A673 (cell line): ENCODE measurements around the gene VBP1. TPM values are rescaled to one million over a fixed set of nuclear protein-coding genes. Genes with fewer than 3 reads are reported as not detected.

ENCODE experiments used
- BruUV-seq: library from RNA; stranded (reverse); fragments of 400-500 nt; replicated peaks from 2 replicates; lab custom pipeline; 2021; lab: Mats Ljungman, UMichigan
- CTCF ChIA-PET: fragments of 300-600 bp; sonication (Branson Sonifier 250); formaldehyde crosslinking; loops from one replicate; lab custom pipeline; 2022; ENCODE audit warnings: antibody characterized with exemption; lab: Charles Lee
- POLR2A ChIA-PET: fragments of 300-600 bp; sonication (Branson Sonifier 250); formaldehyde crosslinking; loops from one replicate; lab custom pipeline; 2022; ENCODE audit warnings: antibody characterized with exemption; ENCODE audit not compliant: low non-redundant PET; lab: Charles Lee
- DNase-seq: peaks from one replicate; pipeline ENCODE4 v3.0.0-alpha.2; 2015; ENCODE audit warnings: low spot score
- H3K27ac ChIP-seq: fragments of 200-600 bp; sonication (generic); 2 replicates; pipeline ENCODE4 v1.5.1; 2016; ENCODE audit warnings: mixed run types, low read depth, mild to moderate bottlenecking, mixed read lengths, antibody characterized with exemption, low read length; ENCODE audit not compliant: poor library complexity, severe bottlenecking
- H3K27me3 ChIP-seq: fragments of 200-600 bp; sonication (generic); replicated peaks from 2 replicates; pipeline ENCODE4 v1.6.1; 2017; ENCODE audit warnings: mixed run types, low read depth, mild to moderate bottlenecking, mixed read lengths, antibody characterized with exemption, low read length; ENCODE audit not compliant: insufficient read depth, poor library complexity
- H3K36me3 ChIP-seq: fragments of 200-600 bp; sonication (generic); 2 replicates; pipeline ENCODE4 v1.6.1; 2016; ENCODE audit warnings: mixed run types, mild to moderate bottlenecking, mixed read lengths, antibody characterized with exemption, low read length; ENCODE audit not compliant: insufficient read depth, poor library complexity, severe bottlenecking
- H3K4me1 ChIP-seq: fragments of 200-600 bp; sonication (generic); 2 replicates; pipeline ENCODE4 v1.6.1; 2017; ENCODE audit warnings: mixed run types, mild to moderate bottlenecking, mixed read lengths, antibody characterized with exemption, low read length; ENCODE audit not compliant: insufficient read depth, poor library complexity, severe bottlenecking
- H3K4me3 ChIP-seq: fragments of 200-600 bp; sonication (generic); 2 replicates; pipeline ENCODE4 v1.5.1; 2016; ENCODE audit warnings: low read depth, mixed run types, mild to moderate bottlenecking, mixed read lengths, low read length; ENCODE audit not compliant: poor library complexity, severe bottlenecking
- H3K9me3 ChIP-seq: fragments of 200-600 bp; sonication (generic); 2 replicates; pipeline ENCODE4 v1.6.1; 2016; ENCODE audit warnings: mixed run types, low read depth, mild to moderate bottlenecking, mixed read lengths, antibody characterized with exemption, low read length; ENCODE audit not compliant: poor library complexity, severe bottlenecking
- EZH2 ChIP-seq: fragments of 200-600 bp; sonication (generic); IDR thresholded peaks from 2 replicates; pipeline ENCODE4 v1.6.1; 2017; ENCODE audit warnings: borderline replicate concordance, low read depth, mild to moderate bottlenecking, mixed read lengths, antibody characterized with exemption, low read length; ENCODE audit not compliant: poor library complexity, severe bottlenecking
- intact Hi-C: fragments of 100-400 bp; cut with micrococcal nuclease; formaldehyde crosslinking; loops from one replicate; pipeline ENCODE4 v1.10.0; 2022; ENCODE audit not compliant: unreplicated experiment
- total RNA-seq: library from RNA; stranded (reverse); gene quantifications from 2 replicates; pipeline ENCODE4 v1.2.3, GENCODE V29; 2021
- TF ChIP-seq, protein P1 (sequence below): fragments of 300-800, 200-600 bp; sonication (generic); conservative IDR thresholded peaks from 2 replicates; pipeline ENCODE4 v1.5.1; 2017; ENCODE audit warnings: low read depth, mild to moderate bottlenecking, antibody characterized with exemption, low read length, moderate library complexity, mixed read lengths

The VBP1 gene
- total RNA-seq, 1 experiment from 2014 or later = 119 TPM

DNA sequence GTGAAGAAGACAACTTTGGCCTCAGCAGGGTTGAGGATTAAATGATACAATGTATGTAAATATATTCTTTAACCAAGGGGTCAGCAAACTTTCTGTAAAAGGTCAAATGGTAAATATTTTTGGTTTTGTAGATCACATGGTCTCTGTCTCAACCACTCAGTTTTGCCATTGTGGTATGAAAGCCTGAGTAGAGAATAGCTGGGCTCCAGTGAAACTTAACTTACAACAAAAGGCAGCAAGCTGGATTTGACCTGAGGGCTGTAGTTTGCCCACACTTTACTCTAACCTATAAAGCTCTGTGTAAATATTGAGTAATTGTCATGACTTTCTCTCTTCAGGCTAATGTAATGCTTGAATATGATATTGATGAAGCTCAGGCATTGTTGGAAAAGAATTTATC lies 19.6 kb downstream of the VBP1 start:
- TF ChIP-seq, protein P1, sequence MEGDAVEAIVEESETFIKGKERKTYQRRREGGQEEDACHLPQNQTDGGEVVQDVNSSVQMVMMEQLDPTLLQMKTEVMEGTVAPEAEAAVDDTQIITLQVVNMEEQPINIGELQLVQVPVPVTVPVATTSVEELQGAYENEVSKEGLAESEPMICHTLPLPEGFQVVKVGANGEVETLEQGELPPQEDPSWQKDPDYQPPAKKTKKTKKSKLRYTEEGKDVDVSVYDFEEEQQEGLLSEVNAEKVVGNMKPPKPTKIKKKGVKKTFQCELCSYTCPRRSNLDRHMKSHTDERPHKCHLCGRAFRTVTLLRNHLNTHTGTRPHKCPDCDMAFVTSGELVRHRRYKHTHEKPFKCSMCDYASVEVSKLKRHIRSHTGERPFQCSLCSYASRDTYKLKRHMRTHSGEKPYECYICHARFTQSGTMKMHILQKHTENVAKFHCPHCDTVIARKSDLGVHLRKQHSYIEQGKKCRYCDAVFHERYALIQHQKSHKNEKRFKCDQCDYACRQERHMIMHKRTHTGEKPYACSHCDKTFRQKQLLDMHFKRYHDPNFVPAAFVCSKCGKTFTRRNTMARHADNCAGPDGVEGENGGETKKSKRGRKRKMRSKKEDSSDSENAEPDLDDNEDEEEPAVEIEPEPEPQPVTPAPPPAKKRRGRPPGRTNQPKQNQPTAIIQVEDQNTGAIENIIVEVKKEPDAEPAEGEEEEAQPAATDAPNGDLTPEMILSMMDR = no peak
- BruUV-seq = no TSS peak
- no peaks in the 10 kb centered on the region for H3K27me3 ChIP-seq
- intact Hi-C loops = no loop called here
- no peaks in the 10 kb centered on the region for H3K9me3 ChIP-seq
- ChIA-PET POLR2A (no interaction called here), CTCF (no interaction called here)
- no peak overlapping the region for H3K4me3 ChIP-seq
- H3K27ac ChIP-seq = no peak overlapping the region
- H3K36me3 ChIP-seq = peaks cover 47% of the 10 kb centered on the region
- DNase-seq = no peak
- no peaks in the 10 kb centered on the region for H3K4me1 ChIP-seq

- no peak for TF ChIP-seq EZH2
- TF ChIP-seq, protein P1 = no peak
- BruUV-seq = no TSS peak
- H3K27ac ChIP-seq = no peak overlapping the region
- no peaks in the 10 kb centered on the region for H3K9me3 ChIP-seq
- no peak overlapping the region for H3K4me3 ChIP-seq
- H3K36me3 ChIP-seq = peaks cover 43% of the 10 kb centered on the region
- no peaks in the 10 kb centered on the region for H3K4me1 ChIP-seq
- intact Hi-C loops = no loop called here
- POLR2A ChIA-PET = no interaction called here
- no peak for DNase-seq
- CTCF ChIA-PET = interaction anchor here (1.1 kb wide), 1 partner anchor 22 kb away, joined by 3 read pairs; no protein-coding TSS in a partner anchor
- no peaks in the 10 kb centered on the region for H3K27me3 ChIP-seq
Measured at GRCh38 chrX:155237719-155238118, 21.5 kb downstream of the VBP1 start.

- POLR2A ChIA-PET = no interaction called here
- no peak overlapping the region for H3K4me3 ChIP-seq
- no TSS peak for BruUV-seq
- no peak for DNase-seq
- no peaks in the 10 kb centered on the region for H3K27me3 ChIP-seq
- no peaks in the 10 kb centered on the region for H3K4me1 ChIP-seq
- intact Hi-C loops = no loop called here
- CTCF ChIA-PET = no interaction called here
- no peaks in the 10 kb centered on the region for H3K9me3 ChIP-seq
- no peak for TF ChIP-seq EZH2
- TF ChIP-seq, protein P1 = no peak
- no peak overlapping the region for H3K27ac ChIP-seq
- peaks cover 18% of the 10 kb centered on the region for H3K36me3 ChIP-seq
Measured at GRCh38 chrX:155242300-155242699, 26.0 kb downstream of the VBP1 start.
